NCI-H2227 treated with DMSO at 0.1 percent for 48 hours (cell line): ENCODE data around the gene SIRT3.
"Not testable (repeated sequence)": the region's sequence is repeated elsewhere in the genome, so short reads cannot be mapped to it uniquely, and the experiment has no call there.

Source experiments
- DNase-seq: peaks from one replicate; lab custom pipeline; 2025; lab: John Stamatoyannopoulos, UW

SIRT3 gene

DNA sequence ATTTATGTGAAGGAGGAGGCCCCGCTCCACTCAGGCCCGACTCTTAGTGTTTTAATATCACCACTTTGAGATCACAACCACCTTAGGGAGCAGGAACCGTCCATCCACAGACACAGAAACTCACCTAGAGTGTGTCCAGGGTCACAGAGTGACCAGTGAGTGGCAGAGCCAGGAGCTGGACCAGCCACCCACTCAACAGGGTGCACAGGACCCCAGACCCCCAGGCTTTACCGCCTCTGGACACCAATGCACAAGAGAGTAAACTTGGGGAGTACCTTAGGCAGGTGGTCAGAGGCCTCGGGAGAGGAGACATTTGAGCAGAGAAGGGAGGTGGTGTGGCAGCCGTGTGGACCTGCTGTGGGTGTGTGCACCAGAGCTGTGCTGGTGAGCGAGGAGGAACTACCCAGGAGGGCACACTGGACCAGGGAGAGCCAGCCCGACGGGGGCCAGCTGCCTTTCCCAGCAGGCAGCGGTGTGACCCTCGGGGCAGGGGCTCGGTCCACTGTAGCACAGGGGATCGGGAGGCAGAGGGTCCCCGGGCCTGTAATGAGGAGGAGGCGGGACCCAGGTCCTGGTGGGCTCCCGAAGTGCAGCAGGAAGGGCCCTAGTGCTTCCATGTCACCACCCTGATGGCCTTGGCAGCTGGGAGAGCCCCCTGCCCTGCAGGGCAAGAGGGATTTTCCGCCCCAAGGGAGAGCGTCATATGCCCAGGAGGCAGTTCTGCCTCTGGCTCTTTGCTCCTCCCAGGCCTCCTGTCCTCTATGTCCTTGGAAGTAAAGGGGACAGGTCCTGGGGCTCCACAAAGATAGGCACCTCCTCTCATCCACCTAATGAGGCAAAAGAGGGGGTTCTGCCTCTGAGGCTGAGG, 34.5 kb upstream of the SIRT3 start:
- no peak for DNase-seq

DNA sequence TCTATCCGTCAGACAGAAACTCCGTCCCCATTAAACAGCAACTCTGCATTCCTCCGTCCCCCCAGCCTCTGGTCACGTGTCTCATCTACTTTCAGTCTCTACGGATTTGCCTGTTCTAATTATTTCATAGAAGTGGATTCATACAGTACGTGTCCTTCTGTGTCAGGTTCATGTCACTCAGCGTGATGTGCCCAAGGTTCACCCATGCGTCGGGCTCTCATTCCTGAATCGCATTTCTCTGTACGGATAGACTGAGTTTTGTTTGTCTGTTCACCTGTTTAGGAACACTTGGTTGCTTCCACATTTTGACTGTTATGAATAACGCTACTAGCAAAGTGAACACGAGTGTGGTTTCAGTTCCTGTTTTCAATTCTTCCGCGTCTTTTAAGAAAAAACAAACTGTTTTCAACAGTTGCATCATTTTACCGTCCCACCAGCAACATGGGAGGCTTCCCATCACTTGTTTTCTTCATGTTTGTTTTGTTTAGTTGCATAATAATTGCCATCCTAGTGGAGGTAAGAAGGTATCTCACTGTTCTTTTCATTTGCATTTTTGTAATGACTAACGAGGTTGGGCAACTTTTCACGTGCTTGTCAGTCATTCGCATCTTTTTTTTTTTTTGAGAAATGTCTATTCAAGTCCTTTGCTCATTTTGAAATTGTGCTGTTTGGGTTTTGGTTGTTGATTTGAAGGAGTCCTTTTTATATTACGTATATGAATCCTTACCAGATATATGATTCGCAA, 33.2 kb upstream of the SIRT3 start:
- DNase-seq = no peak

DNA sequence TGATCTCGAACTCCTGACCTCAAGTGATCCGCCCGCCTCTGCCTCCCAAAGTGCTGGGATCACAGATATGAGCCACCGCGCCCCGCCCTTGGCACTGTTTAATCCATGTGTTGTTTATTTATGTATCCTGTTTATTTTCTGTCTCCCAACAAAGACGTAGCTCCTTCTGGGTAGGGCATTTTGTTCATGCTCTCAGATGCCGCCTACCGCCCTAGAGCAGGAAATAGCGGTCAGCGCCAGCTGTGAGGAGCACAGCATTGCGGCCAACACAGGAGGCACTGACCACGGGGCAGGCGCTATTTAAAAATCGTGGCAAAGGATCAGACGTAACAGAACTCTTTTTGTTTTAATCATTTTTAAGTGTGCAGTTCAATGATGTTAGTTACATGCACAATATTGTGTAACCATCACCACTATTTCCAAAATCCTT, 32.6 kb upstream of the SIRT3 start:
- DNase-seq = not testable (repeated sequence)

DNA sequence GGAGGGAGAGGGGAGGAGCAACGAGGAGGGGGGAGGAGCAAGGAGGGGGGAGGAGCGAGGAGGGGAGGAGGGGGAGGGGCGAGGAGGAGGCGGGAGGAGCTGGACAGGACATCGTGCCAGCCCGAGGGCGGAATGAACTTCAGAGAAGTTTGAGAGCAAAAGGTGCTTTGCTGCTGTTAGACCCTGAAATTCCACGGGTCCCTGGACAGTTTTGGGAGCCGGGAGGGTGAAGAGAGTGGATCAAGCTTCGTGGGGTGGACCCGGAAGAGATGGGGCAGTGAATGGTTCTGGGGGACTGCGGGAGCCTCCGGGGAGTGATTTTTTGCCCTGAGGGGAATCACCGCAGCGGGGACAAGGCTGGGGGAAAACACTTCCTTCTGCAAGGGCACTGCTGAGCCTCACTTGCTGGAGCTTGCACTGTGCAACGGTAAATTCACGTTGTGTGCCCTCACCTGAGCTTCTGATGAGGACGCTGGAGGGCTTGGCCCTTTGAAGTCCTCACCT, 31.4 kb upstream of the SIRT3 start:
- DNase-seq = no peak

DNA sequence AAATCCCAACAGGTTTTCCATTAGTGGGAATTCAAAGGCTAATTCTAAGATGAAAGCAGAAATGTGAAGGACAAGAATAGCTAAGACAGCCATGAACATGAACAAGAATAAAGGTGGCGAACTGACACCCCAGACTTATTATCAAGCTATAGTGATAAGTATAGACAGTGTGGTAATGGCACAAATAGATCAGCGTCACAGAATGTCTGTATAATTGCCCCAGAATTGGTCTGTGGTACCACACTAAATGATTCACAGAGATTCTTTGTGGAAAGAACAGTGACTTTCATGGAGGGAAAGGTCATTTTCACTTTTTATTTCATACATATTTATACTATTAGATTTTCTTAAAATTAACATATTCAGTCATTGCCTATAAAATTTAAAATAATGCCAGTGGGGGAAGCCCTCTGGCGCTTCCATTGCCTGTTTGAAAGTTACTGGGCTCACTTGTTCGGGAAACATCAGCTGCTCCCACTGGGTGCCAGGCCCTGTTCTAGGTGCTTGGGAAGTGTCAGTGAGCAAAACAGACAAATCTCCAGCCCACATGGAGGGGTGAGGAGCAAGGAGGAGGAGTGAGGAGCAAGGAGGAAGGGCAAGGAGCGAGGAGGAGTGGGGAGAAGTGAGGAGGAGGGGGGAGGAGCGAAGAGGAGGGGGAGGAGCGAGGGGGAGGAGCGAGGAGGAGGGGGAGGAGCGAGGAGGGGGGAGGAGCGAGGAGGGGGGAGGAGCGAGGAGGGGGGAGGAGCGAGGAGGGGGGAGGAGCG, 30.7 kb upstream of the SIRT3 start:
- no peak for DNase-seq

DNA sequence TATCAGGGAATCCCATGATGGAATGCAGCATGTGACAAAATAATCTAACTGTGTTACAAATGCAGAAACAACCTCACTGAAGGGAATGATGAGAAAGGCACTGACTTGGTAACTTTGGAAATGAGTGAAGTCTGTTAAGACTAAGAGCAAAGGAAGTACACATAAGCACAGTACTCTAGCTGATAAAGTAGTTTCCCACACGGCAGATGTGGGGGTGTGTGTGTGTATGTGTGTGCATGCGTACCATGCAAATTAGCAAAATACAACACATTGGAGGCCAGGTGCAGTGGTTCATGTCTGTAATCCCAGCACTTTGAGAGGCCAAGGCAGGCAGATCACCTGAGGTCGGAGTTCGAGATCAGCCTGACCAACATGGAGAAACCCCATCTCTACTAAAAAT, 25.5 kb upstream of the SIRT3 start:
- DNase-seq = no peak

DNA sequence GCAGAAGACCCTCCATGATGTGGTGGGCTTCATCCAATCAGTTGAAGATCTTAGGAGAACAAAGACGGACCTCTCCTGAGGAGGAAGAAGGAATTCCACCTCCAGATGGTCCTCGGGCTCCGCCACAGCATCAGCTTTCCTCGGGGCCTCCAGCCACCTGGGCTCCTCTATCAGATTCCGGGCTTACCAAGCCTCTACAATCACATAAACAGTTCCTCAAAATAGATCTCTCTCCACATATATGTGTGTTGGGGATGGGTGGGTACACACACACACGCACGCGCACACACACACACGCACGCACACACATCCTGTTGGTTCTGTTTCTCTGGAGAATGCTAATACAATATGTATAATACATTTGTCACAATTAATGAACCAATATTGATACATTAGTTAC, 23.3 kb upstream of the SIRT3 start:
- DNase-seq = no peak

DNA sequence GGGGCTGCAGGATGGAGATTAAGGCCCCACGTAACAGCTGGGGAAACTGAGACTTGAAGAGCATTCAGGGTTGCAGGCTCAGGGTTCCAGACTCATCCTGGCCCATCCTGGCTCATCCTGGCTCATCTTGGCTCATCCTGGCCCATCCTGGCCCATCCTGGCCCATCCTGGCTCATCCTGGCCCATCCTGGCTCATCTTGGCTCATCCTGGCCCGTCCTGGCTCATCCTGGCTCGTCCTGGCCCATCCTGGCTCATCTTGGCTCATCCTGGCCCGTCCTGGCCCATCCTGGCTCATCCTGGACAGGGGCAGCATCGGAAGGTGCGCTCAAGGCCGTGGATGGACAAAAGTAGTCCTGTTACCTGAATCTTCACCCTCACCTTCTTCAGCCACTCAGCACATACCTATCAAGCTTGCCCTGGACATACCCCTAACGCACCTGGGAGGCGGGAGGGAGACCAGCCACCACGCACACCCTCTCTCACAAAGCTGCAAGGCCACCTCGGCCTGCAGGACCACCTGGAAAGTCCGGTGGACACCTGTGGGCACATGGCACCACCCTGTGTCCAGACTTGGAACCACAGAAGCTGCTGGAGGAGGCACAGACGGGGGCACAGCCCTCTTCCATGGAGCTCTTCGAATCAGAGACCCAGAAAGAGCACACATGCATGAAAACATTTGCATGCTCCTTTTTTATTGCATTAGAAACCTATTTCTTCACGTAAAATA, 21.8 kb upstream of the SIRT3 start:
- DNase-seq = no peak

DNA sequence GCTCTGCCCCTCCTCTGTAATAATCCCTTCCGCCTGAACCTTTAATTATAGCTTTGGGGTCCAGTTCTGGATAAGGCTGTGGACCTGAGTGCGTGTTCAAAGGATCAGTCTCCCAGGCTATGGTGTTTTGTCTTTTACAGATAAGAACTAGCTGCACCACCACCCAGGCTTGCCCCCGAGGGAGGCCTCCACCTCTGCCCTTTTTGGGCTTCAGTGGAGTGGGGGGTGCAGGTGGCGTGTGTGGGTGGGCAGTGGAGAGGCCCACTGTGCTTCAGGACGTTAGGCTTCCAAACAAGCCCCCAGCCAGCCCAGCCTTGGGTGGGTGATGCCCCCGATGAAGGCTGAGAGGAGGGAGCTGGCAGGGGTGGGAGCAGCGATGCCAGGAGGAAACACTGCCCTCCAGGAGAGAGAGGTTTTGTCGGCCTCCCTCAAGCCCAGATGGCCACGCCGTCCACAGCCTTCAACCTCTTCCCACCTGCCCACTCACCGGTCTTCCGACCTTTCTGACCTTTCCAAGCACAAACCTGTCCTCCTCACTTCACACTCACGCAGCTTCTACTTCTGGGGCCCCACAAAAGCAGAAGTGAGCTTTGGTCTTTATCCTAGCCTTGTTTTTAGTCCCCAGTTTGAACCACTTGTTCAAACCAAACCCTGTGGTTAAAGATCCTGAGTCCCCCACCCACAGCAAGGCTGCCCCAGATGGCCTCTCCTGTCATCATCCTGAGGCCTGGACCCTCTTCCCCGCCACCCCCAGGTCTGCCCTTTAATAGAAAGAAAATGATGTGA, 21.0 kb upstream of the SIRT3 start:
- DNase-seq = no peak

DNA sequence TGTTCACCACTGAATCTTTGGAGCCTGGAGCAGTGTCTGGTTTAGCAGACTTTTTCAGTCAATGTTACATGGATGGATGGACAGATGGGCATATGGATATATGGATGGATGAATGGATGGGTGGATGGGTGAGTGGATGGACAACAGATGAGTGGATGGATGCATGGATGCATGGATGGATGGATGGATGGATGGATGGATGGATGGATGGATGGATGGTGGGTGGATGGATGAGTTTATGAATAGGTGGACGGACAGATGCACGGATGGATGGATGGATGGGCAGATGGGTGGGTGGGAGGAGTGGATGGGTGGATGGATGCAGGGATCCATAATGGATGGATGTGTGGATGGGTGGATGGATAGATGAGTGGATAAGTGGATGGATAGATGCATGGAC, 19.7 kb upstream of the SIRT3 start:
- no peak for DNase-seq

DNA sequence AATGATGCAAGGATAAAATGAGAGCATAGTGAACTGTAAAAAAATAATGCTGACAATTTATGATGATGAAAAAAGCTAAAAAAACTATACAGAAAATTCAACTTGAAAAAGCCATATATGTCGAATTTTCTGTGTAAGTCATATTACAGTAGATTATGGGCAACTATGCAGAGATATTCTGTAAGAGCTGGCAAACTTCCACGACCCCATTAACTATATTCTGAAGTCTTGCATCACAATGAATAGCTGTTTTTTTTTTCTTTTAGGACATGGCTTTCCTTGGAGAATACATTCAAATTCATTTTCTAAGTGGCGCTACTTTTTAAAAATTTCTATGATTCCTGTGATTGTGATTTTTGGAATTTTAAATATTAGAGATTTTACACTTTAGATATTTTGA, 19.0 kb upstream of the SIRT3 start:
- no peak for DNase-seq

DNA sequence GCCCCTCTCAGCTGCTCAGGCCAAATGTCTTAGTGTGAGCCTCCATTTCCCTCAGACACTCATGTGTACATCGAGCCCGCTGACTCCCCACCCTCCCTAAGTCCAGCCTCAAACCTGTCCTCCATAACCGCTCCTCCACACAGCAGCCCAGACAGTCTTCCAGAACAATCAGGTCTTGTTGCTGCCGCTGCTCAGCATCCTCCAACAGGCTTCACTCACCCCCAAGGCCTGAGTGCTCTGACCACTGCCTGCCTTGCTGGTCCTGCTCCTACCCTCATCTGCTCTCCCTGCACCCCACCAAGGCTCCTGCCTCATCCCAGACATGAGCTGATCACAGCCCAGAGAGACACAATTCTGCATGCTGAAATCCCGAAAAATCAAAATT, 17.7 kb upstream of the SIRT3 start:
- no peak for DNase-seq

DNA sequence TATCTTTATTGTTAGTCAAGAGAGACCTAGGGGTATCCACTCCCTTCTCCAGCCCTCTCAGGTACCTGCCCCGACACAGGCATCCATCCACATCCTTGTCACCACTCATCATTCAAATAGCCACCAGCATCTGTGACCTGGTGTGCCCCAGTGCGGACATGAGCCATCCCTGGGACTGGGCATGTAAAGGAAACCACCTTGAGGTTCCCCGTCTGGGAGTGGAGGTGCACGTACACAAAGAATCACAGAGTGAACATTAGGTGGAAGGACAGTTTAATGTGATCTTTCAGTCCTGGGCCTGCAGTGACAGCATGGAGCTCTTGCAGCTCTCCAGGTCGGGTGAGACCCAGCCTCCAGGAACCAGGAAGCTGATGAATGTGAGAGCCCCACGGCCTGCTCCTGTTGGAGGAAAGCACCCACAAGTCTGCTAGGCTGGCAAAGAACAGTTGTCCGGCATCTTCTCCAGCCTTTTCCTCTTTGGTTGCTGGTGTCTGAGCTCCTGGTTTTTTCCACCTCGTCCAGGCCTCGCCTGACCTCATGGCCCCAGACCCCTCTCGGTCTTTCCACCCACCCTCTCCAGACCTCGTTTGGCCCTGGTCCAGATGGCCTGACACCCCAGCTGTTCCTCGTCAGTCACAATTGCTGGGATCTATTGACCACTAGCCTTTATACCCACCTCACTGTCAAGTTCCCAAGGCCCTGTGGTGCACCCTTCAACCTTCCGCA, 17.2 kb upstream of the SIRT3 start:
- no peak for DNase-seq

DNA sequence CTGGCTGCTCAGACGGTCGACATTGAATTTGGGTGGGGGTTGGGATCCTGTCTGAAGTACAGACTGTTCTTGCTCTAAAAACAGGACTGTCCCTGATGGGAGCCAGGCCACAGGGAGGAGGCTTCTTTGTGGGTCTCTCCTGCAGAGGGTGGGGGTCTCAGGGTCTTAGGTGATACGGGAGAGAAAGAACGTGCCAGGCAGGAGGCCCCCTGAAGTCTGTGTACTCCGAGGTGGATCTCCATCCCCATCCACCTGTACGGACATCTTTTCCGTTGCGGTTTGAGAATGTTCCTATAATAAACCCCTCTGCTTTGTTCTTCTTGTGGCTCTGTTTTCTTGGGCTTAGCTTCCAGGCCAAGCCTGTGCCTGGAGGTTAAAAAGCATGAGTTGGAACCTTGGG, 16.5 kb upstream of the SIRT3 start:
- no peak for DNase-seq

DNA sequence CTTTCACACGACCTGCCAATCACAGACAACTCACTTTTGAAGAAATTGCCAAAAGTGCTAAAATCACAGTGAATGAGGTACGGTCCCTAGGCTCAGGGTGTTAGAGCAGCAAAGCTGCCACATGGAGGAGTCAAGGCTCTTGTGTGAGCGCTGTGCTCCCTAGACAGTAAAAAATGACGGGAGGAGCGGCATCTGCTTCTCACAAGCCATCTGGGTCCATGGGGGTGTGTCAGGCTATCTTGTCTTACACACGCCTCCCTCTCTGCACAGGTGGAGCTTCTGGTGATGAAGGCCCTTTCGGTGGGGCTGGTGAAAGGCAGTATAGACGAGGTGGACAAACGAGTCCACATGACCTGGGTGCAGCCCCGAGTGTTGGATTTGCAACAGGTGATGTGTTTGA, 15.4 kb upstream of the SIRT3 start:
- DNase-seq = no peak

DNA sequence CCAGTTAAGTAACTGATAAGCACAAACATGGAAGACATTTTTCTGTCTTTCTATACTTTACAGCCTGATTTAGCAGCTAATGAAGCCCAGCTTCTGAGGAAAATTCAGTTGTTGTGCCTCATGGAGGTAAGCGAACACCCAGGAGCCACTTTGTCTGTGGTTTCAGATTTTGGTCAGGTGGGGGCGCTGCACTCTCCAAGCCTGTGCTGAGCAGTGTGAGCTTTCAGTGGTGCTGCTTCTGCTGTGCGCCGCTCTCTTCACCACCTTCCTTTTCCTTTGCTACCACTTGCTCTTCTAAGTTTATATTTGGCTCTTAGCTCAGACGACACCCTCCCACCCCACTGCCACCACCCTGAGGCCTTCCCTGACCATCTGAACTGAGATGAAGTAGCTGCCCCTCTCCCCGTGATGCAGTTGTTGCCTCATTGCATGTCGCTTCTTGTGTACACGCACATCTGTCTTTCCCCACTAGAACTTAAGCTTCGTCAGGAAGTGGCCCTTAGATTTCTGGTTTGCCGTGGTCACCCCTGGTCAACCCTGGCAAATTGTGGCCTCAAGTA, 14.7 kb upstream of the SIRT3 start:
- peak; percentile 49 for DNase-seq

DNA sequence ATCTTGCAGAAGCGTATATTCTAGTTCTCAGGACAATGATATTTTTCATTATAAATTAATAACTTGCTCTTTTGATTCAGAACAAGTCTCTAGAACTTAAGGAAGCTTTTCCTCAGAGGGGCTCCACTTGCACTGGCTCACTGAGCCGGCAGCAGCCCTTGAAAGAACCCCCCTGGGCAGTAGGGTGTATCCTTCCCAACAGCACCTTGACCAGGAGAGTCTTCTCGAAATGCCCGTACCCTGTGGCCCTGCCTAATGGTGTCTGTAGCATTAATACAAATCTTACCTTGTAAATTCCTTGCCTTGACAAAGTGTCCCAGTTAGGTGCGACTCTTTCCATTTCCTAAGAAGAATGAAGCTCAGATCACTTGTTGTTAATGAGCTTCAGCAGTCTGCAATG, 14.1 kb upstream of the SIRT3 start:
- DNase-seq = no peak

DNA sequence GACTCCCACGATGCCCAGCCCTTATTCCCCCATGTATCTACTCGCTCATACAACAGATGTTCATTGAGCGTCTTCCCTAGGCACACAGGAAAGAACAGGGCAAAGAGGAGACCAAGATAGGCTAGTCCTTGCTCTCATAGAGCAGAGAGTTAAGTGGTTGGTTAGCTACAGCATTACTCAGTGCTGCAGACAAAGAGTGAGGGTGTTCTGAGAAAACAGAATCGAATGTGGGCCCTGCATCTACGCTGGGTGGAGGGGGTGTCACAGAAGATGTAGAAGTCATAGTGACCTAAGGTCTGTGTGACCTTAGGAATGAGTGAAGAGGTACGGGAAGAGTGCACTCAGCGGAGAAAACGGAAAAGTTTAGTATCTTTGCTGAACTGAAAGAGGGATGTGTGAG, 12.9 kb upstream of the SIRT3 start:
- no peak for DNase-seq

DNA sequence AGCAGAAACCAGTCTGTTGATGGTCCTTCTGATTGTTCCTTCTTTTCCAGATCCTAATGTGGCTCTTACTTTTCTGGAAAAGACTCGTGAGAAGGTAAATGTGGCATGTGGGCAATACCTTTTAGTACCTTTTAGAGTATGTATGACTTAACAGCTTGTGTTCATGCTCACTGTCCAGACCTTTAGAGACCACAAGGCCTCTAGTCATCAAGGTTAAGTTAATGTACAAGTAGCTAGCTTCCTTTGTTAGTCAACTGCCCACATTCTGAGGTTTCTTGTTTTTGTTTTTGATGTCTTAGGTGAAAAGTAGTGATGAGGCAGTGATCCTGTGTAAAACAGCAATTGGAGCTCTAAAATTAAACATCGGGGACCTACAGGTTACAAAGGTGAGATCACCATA, 8.2 kb upstream of the SIRT3 start:
- no peak for DNase-seq

DNA sequence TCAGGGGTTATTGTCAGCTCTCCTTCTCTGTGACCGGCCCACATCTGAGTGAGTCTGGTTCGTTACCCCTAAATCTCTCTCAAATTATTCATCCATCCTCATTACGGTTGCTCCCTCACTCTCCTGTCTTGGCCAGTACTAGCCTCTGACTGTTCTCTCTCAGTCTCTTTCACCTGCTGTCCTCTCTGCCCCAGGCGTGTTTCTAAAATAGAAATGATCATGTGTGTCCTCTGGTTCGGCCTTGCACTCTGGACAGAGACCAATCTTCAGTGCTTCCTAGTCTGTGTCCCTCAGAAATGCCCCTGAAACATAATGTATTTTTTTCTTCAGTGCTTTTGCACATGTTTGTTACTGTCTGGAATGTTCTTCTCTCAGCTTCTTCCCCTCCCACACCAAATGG, 5.5 kb upstream of the SIRT3 start:
- no peak for DNase-seq
